Ascending aorta (tissue), 2 donors: ENCODE data around the gene LRIG2. TPM values are rescaled to one million over a fixed set of nuclear protein-coding genes. Genes with fewer than 3 reads are reported as not detected.

Experiments used
- DNase-seq, 2 donors: peaks; one replicate each; pipeline ENCODE4 v3.0.0-alpha.2; 2019; ENCODE audit warnings: low spot score in 2 of 2
- H3K27ac ChIP-seq, 2 donors: fragments of 200-600 bp; sonication (generic); one replicate each; pipeline ENCODE4 v1.5.1; 2016 to 2017; ENCODE audit warnings: mild to moderate bottlenecking in 1 of 2
- H3K27me3 ChIP-seq: fragments of 200-600 bp; sonication (generic); one replicate; pipeline ENCODE4 v1.5.1; 2017
- H3K36me3 ChIP-seq, 2 donors: fragments of 200-600 bp; sonication (generic); one replicate each; pipeline ENCODE4 v1.5.1; 2016
- H3K4me1 ChIP-seq, 2 donors: fragments of 200-600 bp; sonication (generic); one replicate each; pipeline ENCODE4 v1.5.1; 2016 to 2017; ENCODE audit warnings: mild to moderate bottlenecking in 1 of 2
- H3K4me3 ChIP-seq, 2 donors: fragments of 200-600 bp; sonication (generic); one replicate each; pipeline ENCODE4 v1.5.1; 2016 to 2017; ENCODE audit warnings: mild to moderate bottlenecking in 1 of 2
- H3K9me3 ChIP-seq, 2 donors: fragments of 200-600 bp; sonication (generic); one replicate each; pipeline ENCODE4 v1.5.1; 2016
- intact Hi-C: fragments of 100-400 bp; cut with DNase I; formaldehyde crosslinking; loops from one replicate; pipeline ENCODE4 v1.15.1; 2023
- total RNA-seq: library from RNA; depleted of rRNA; stranded (reverse); fragments of >200 nt; gene quantifications from one replicate; pipeline ENCODE4 v1.1.0, GENCODE V29; 2016
- TF ChIP-seq, protein P1 (sequence below), 3 experiments: fragments of 200-600 bp in 2 of 3; fragments of 450-650 bp in 1 of 3; sonication (generic) in 2 of 3; IDR thresholded peaks; one replicate each; pipeline ENCODE4 v1.5.1; 2016 to 2019; ENCODE audit warnings: antibody characterized with exemption in 3 of 3, mild to moderate bottlenecking in 1 of 3, moderate library complexity in 1 of 3

Gene LRIG2
- total RNA-seq, 1 donor from 2014 or later = 16.1 TPM

DNA sequence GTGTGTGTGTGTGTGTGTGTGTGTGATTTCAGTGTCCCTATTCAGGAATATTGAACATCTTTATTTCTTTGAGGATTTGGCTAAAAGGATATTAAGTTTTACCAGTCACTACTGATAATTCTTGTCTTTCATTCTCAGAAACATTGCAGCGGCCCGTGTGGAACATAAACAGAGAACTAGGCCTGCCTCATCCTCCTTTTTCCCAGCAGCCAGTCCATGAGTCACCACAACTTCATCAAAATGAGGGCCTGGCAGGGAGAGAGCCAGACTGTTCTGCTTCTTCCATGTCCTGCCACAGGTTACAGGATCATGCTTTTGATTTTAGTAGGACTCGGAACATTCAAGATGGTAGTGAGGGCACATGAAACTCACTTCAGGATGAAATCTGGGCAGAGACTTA lies 50.7 kb downstream of the LRIG2 start:
- no peaks in the 10 kb centered on the region for H3K9me3 ChIP-seq
- H3K36me3 ChIP-seq = peaks cover 65 to 78% of the 10 kb centered on the region in 2 donors
- DNase-seq = no peak
- H3K27me3 ChIP-seq = no peaks in the 10 kb centered on the region
- no peak overlapping the region for H3K4me3 ChIP-seq
- intact Hi-C loops = no loop called here
- TF ChIP-seq, protein P1, sequence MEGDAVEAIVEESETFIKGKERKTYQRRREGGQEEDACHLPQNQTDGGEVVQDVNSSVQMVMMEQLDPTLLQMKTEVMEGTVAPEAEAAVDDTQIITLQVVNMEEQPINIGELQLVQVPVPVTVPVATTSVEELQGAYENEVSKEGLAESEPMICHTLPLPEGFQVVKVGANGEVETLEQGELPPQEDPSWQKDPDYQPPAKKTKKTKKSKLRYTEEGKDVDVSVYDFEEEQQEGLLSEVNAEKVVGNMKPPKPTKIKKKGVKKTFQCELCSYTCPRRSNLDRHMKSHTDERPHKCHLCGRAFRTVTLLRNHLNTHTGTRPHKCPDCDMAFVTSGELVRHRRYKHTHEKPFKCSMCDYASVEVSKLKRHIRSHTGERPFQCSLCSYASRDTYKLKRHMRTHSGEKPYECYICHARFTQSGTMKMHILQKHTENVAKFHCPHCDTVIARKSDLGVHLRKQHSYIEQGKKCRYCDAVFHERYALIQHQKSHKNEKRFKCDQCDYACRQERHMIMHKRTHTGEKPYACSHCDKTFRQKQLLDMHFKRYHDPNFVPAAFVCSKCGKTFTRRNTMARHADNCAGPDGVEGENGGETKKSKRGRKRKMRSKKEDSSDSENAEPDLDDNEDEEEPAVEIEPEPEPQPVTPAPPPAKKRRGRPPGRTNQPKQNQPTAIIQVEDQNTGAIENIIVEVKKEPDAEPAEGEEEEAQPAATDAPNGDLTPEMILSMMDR (IDR thresholded peaks at IDR 0.05) = no peak
- no peak overlapping the region for H3K27ac ChIP-seq
- no peaks in the 10 kb centered on the region for H3K4me1 ChIP-seq

DNA sequence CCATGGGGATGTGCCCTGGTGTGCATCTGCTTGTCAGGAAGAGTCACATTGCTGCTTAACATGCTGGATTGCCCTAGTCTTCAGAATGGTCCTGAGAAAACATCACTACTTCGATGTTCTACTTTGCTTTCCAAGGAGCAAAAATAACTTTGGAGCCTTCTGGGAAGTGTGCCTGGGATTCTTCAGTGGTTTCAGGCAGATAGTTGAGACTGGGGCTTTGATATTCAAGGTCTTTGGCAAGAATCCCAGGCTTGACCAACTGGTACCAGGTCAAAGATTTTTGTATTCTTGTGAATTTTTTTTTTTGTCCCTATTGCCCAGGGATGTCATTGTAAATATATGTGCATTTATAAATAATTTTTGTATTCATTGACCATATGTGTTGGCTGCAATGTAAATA lies 51.4 kb downstream of the LRIG2 start:
- TF ChIP-seq, protein P1 (IDR thresholded peaks at IDR 0.05) = no peak
- Histone ChIP-seq H3K27ac (no peak overlapping the region), H3K4me1 (no peaks in the 10 kb centered on the region), H3K27me3 (no peaks in the 10 kb centered on the region), H3K4me3 (no peak overlapping the region), H3K9me3 (no peaks in the 10 kb centered on the region), H3K36me3 (peaks cover 59 to 76% of the 10 kb centered on the region in 2 donors)
- intact Hi-C loops = no loop called here
- no peak for DNase-seq

DNA sequence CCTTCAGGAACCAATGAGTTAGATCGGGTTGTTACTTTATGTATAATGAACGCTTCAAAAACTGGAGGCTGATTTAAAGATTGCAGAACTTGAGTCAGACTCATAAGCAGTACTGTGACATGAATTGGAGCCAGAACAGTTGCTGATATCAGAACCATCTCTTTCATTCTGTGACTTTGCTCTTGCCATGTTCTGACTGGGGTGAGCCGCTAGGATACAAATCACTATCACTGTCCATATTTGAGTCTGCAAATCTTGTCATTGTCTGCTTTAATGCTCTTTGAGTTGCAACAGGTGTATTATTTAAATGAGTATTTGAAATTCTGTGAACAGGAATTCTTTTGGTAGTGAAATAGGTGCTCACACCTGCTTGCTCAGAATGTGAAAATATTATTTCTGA lies 52.5 kb downstream of the LRIG2 start:
- no peak overlapping the region for H3K27ac ChIP-seq
- H3K27me3 ChIP-seq = no peaks in the 10 kb centered on the region
- no peak for DNase-seq
- H3K9me3 ChIP-seq = no peaks in the 10 kb centered on the region
- no peaks in the 10 kb centered on the region for H3K4me1 ChIP-seq
- H3K4me3 ChIP-seq = no peak overlapping the region
- TF ChIP-seq, protein P1 (IDR thresholded peaks at IDR 0.05) = no peak
- intact Hi-C loops = no loop called here
- H3K36me3 ChIP-seq = peaks cover 47 to 65% of the 10 kb centered on the region in 2 donors

DNA sequence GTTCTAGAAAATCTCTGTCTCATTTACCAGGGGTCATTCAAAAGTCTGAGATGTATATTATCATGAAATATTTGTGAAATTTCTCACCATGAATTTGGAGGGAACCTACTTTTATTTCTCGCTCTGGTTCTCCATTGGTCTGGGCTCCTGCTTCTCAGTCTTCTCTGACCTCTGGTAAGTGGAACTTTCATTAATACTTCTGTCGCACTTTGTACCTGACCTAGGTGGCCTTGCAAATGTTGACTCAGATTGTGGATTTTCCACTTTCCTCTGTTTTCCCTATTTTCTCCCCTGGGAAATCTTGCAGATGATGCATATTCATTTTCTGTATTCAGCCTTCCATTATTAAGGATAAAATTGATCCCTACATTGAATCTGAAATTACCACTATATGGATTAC lies 53.2 kb downstream of the LRIG2 start:
- TF ChIP-seq, protein P1 (IDR thresholded peaks at IDR 0.05) = no peak
- Histone ChIP-seq H3K27ac (no peak overlapping the region), H3K36me3 (peaks cover 40 to 58% of the 10 kb centered on the region in 2 donors), H3K4me1 (no peaks in the 10 kb centered on the region), H3K9me3 (no peaks in the 10 kb centered on the region), H3K27me3 (no peaks in the 10 kb centered on the region), H3K4me3 (no peak overlapping the region)
- intact Hi-C loops = no loop called here
- no peak for DNase-seq

DNA sequence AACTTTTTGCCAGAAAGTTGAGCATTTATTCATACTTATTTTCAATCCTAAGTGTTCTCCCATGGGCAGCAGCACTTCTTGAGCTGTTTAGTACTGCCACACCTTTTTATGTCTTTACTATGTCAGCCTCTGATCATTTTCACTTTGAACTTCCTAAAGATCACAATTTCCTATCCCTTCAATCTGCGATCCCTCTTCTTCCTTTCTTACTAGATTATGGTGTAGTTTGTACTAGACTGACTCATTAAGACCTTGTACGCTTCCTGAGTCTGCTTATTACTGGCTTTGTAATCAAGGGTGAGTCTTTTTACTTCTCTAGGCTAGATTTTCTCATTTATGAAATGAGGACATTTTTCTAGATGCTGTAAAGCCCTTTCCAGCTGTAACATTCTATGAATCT lies 55.1 kb downstream of the LRIG2 start:
- no peak for DNase-seq
- intact Hi-C loops = no loop called here
- Histone ChIP-seq H3K36me3 (peaks cover 35 to 42% of the 10 kb centered on the region in 2 donors), H3K9me3 (no peaks in the 10 kb centered on the region), H3K4me3 (no peak overlapping the region), H3K27ac (no peak overlapping the region), H3K27me3 (no peaks in the 10 kb centered on the region), H3K4me1 (no peaks in the 10 kb centered on the region)
- TF ChIP-seq, protein P1 (IDR thresholded peaks at IDR 0.05) = no peak

DNA sequence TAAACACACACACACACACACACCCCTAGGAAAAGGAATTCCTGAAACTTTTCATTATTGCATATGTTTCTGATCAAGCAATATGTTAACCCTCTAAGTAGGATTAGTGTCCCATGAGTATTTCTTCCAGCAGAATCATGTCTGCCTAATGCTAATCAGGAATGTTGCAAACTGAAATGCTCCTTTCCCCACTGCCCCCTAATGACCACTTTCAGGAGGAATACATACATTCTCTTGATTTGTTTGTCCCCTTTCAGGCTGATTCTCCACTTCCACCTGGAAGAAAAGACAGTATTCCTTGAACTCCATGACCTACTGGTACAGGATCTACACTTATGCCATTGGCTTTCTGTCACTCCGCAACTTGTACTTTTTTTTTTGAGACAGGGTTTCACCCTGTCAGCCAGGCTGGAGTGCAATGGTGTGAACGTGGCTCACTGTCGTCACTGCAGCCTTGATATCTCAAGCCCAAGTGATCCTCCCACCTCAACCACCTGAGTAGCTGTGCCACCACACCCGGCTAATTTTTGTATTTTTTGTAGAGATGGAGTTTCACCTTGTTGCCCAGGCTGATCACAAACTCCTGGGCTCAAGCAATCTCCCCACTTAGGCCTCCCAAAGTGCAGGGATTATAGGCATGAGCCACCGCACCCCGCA lies 56.7 kb downstream of the LRIG2 start:
- no peak for DNase-seq
- H3K9me3 ChIP-seq = no peaks in the 10 kb centered on the region
- TF ChIP-seq, protein P1 (IDR thresholded peaks at IDR 0.05) = no peak
- H3K4me1 ChIP-seq = no peaks in the 10 kb centered on the region
- no peaks in the 10 kb centered on the region for H3K27me3 ChIP-seq
- H3K27ac ChIP-seq = no peak overlapping the region
- peaks cover 27 to 28% of the 10 kb centered on the region in 2 donors for H3K36me3 ChIP-seq
- no peak overlapping the region for H3K4me3 ChIP-seq
- intact Hi-C loops = no loop called here
